Mesendoderm (in vitro differentiated cells): ENCODE results near the gene MIA2.
"Not testable (repeated sequence)": the region's sequence is repeated elsewhere in the genome, so short reads cannot be mapped to it uniquely, and the experiment has no call there.

Experiments used
- DNase-seq: peaks from one replicate; pipeline ENCODE4 v3.0.0; 2013
- H2AK5ac ChIP-seq: 2 replicates; pipeline ENCODE4 v1.6.1; 2013; ENCODE audit warnings: low read length, inconsistent platforms
- H2BK120ac ChIP-seq: 2 replicates; pipeline ENCODE4 v1.6.1; 2013; ENCODE audit warnings: low read depth, mild to moderate bottlenecking, low read length, moderate library complexity, mixed read lengths
- H2BK15ac ChIP-seq: replicated peaks from 2 replicates; pipeline ENCODE4 v1.6.1; 2013; ENCODE audit warnings: low read depth, mild to moderate bottlenecking, moderate library complexity
- H2BK5ac ChIP-seq: 2 replicates; pipeline ENCODE4 v1.6.1; 2013; ENCODE audit warnings: low read length, inconsistent platforms
- H3K18ac ChIP-seq: 2 replicates; pipeline ENCODE4 v1.6.1; 2013; ENCODE audit warnings: mild to moderate bottlenecking, low read length, mixed read lengths
- H3K23ac ChIP-seq: one replicate; pipeline ENCODE4 v1.6.1; 2013; ENCODE audit warnings: low read length
- H3K27ac ChIP-seq: 2 replicates; pipeline ENCODE4 v1.5.1; 2013; ENCODE audit warnings: low read depth, mild to moderate bottlenecking, inconsistent platforms, low read length, moderate library complexity
- H3K27me3 ChIP-seq: 2 replicates; pipeline ENCODE4 v1.6.1; 2013; ENCODE audit warnings: low read length, control low read depth, mild to moderate bottlenecking, inconsistent platforms; ENCODE audit not compliant: insufficient read depth, poor library complexity
- H3K36me3 ChIP-seq: 2 replicates; pipeline ENCODE4 v1.6.1; 2013; ENCODE audit warnings: low read length, inconsistent platforms; ENCODE audit not compliant: control insufficient read depth, insufficient read depth
- H3K4ac ChIP-seq: one replicate; pipeline ENCODE4 v1.6.1; 2013; ENCODE audit warnings: low read depth, mild to moderate bottlenecking, low read length, moderate library complexity
- H3K4me1 ChIP-seq: 2 replicates; pipeline ENCODE4 v1.6.1; 2013; ENCODE audit warnings: low read depth, low read length, inconsistent platforms; ENCODE audit not compliant: control insufficient read depth
- H3K4me2 ChIP-seq: 2 replicates; pipeline ENCODE4 v1.6.1; 2013; ENCODE audit warnings: low read length
- H3K4me3 ChIP-seq: 2 replicates; pipeline ENCODE4 v1.5.1; 2013; ENCODE audit warnings: mild to moderate bottlenecking, low read length
- H3K56ac ChIP-seq: one replicate; pipeline ENCODE4 v1.6.1; 2013; ENCODE audit warnings: low read length
- H3K79me1 ChIP-seq: 2 replicates; pipeline ENCODE4 v1.6.1; 2013; ENCODE audit warnings: low read length, inconsistent platforms
- H3K79me2 ChIP-seq: 2 replicates; pipeline ENCODE4 v1.6.1; 2013; ENCODE audit warnings: mild to moderate bottlenecking, low read length; ENCODE audit not compliant: control insufficient read depth, insufficient read depth
- H3K9ac ChIP-seq: 2 replicates; pipeline ENCODE4 v1.6.1; 2013; ENCODE audit warnings: low read length, inconsistent platforms
- H4K5ac ChIP-seq: one replicate; pipeline ENCODE4 v1.6.1; 2013; ENCODE audit warnings: low read length
- H4K8ac ChIP-seq: one replicate; pipeline ENCODE4 v1.6.1; 2013; ENCODE audit warnings: low read depth, mild to moderate bottlenecking, control low read depth, low read length, moderate library complexity
- WGBS: extraction: QIAGEN DNeasy Blood & Tissue Kit; methylation state at CpG from one replicate; pipeline ENCODE4 v1.1.7; 2013; ENCODE audit warnings: low lambda C conversion rate, missing lambda C conversion rate; ENCODE audit not compliant: insufficient coverage; ENCODE audit errors: extremely low coverage; 5-methylcytosine and 5-hydroxymethylcytosine counted together

Gene MIA2

GRCh38 chr14:39276579-39277114 is 42.9 kb downstream of the MIA2 start:
- H2BK120ac ChIP-seq = no peak overlapping the region
- H3K4me2 ChIP-seq = no peak overlapping the region
- H2AK5ac ChIP-seq = no peak overlapping the region
- WGBS = no CpG with 5 or more reads among the region's 2 CpGs
- H3K79me1 ChIP-seq = peaks cover 6% of the 10 kb centered on the region
- no peak overlapping the region for H3K27ac ChIP-seq
- H2BK5ac ChIP-seq = no peak overlapping the region
- DNase-seq = no peak
- H3K4me1 ChIP-seq = no peaks in the 10 kb centered on the region
- peaks cover 8% of the 10 kb centered on the region for H3K79me2 ChIP-seq
- peaks cover 1% of the 10 kb centered on the region for H3K36me3 ChIP-seq
- no peak overlapping the region for H3K23ac ChIP-seq
- H3K4me3 ChIP-seq = no peak overlapping the region
- H3K4ac ChIP-seq = no peak overlapping the region
- H3K56ac ChIP-seq = no peak overlapping the region
- no peak overlapping the region for H3K18ac ChIP-seq
- no peaks in the 10 kb centered on the region for H3K27me3 ChIP-seq
- H4K5ac ChIP-seq = no peak overlapping the region
- H2BK15ac ChIP-seq = no peak overlapping the region
- no peak overlapping the region for H3K9ac ChIP-seq
- H4K8ac ChIP-seq = no peak overlapping the region

GRCh38 chr14:39279515-39279914 is 45.8 kb downstream of the MIA2 start:
- no peak overlapping the region for H3K4me2 ChIP-seq
- no peak overlapping the region for H2AK5ac ChIP-seq
- H2BK15ac ChIP-seq = no peak overlapping the region
- no peak overlapping the region for H3K4ac ChIP-seq
- no peaks in the 10 kb centered on the region for H3K27me3 ChIP-seq
- H3K4me3 ChIP-seq = no peak overlapping the region
- H3K36me3 ChIP-seq = peaks cover 1% of the 10 kb centered on the region
- no CpG with 5 or more reads among the region's 3 CpGs for WGBS
- no peak overlapping the region for H4K8ac ChIP-seq
- H3K27ac ChIP-seq = no peak overlapping the region
- H4K5ac ChIP-seq = no peak overlapping the region
- no peak overlapping the region for H3K56ac ChIP-seq
- no peak overlapping the region for H2BK5ac ChIP-seq
- no peak overlapping the region for H3K18ac ChIP-seq
- no peak overlapping the region for H3K23ac ChIP-seq
- H3K9ac ChIP-seq = no peak overlapping the region
- H2BK120ac ChIP-seq = no peak overlapping the region
- H3K79me2 ChIP-seq = no peaks in the 10 kb centered on the region
- H3K79me1 ChIP-seq = peaks cover 1% of the 10 kb centered on the region
- no peak for DNase-seq
- H3K4me1 ChIP-seq = no peaks in the 10 kb centered on the region

GRCh38 chr14:39280678-39281077 is 47.0 kb downstream of the MIA2 start:
- not testable (repeated sequence) for H3K4ac ChIP-seq, H3K36me3 ChIP-seq, H3K79me1 ChIP-seq, H3K56ac ChIP-seq, H2BK120ac ChIP-seq, H3K4me1 ChIP-seq, H4K5ac ChIP-seq, H3K27ac ChIP-seq, H4K8ac ChIP-seq, H3K9ac ChIP-seq, H2BK15ac ChIP-seq, H3K23ac ChIP-seq, H3K79me2 ChIP-seq, DNase-seq, H3K4me3 ChIP-seq, H3K18ac ChIP-seq, H3K4me2 ChIP-seq, H2BK5ac ChIP-seq, H2AK5ac ChIP-seq, H3K27me3 ChIP-seq
- no CpG with 5 or more reads among the region's 3 CpGs for WGBS

- no peak overlapping the region for H3K56ac ChIP-seq
- no peak for DNase-seq
- H3K4me2 ChIP-seq = no peak overlapping the region
- H3K79me2 ChIP-seq = no peaks in the 10 kb centered on the region
- H2BK5ac ChIP-seq = no peak overlapping the region
- no peak overlapping the region for H3K4me3 ChIP-seq
- WGBS = no CpG with 5 or more reads among the region's 1 CpG
- H2AK5ac ChIP-seq = no peak overlapping the region
- no peak overlapping the region for H3K4ac ChIP-seq
- H4K5ac ChIP-seq = no peak overlapping the region
- no peak overlapping the region for H3K9ac ChIP-seq
- H3K79me1 ChIP-seq = no peaks in the 10 kb centered on the region
- no peak overlapping the region for H3K23ac ChIP-seq
- no peaks in the 10 kb centered on the region for H3K27me3 ChIP-seq
- no peak overlapping the region for H2BK15ac ChIP-seq
- no peaks in the 10 kb centered on the region for H3K4me1 ChIP-seq
- no peak overlapping the region for H4K8ac ChIP-seq
- H2BK120ac ChIP-seq = no peak overlapping the region
- no peak overlapping the region for H3K27ac ChIP-seq
- H3K36me3 ChIP-seq = no peaks in the 10 kb centered on the region
- H3K18ac ChIP-seq = no peak overlapping the region
Observed at GRCh38 chr14:39289523-39289922, 55.8 kb downstream of the MIA2 start.

- Histone ChIP-seq H3K4me2 (no peak overlapping the region), H3K36me3 (peaks cover 2% of the 10 kb centered on the region), H3K27ac (no peak overlapping the region), H3K79me1 (no peaks in the 10 kb centered on the region), H3K56ac (no peak overlapping the region), H2BK120ac (no peak overlapping the region), H3K4ac (no peak overlapping the region), H2AK5ac (no peak overlapping the region), H4K8ac (no peak overlapping the region), H2BK15ac (no peak overlapping the region), H3K4me3 (no peak overlapping the region), H2BK5ac (no peak overlapping the region), H3K27me3 (no peaks in the 10 kb centered on the region), H3K18ac (no peak overlapping the region), H3K4me1 (no peaks in the 10 kb centered on the region), H4K5ac (no peak overlapping the region), H3K79me2 (no peaks in the 10 kb centered on the region), H3K23ac (no peak overlapping the region), H3K9ac (no peak overlapping the region)
- DNase-seq = no peak
- WGBS = no CpG with 5 or more reads among the region's 4 CpGs
Observed at GRCh38 chr14:39291701-39292100, 58.0 kb downstream of the MIA2 start.

GRCh38 chr14:39293629-39294028 is 59.9 kb downstream of the MIA2 start:
- H3K27ac ChIP-seq = no peak overlapping the region
- no peak for DNase-seq
- H3K18ac ChIP-seq = no peak overlapping the region
- no peak overlapping the region for H3K4me2 ChIP-seq
- peaks cover 2% of the 10 kb centered on the region for H3K36me3 ChIP-seq
- H2BK5ac ChIP-seq = no peak overlapping the region
- no peak overlapping the region for H4K5ac ChIP-seq
- no peak overlapping the region for H2AK5ac ChIP-seq
- no peaks in the 10 kb centered on the region for H3K4me1 ChIP-seq
- no peaks in the 10 kb centered on the region for H3K27me3 ChIP-seq
- no peaks in the 10 kb centered on the region for H3K79me2 ChIP-seq
- H3K4ac ChIP-seq = no peak overlapping the region
- no peak overlapping the region for H2BK15ac ChIP-seq
- H3K4me3 ChIP-seq = no peak overlapping the region
- no CpG with 5 or more reads among the region's 2 CpGs for WGBS
- H4K8ac ChIP-seq = no peak overlapping the region
- no peak overlapping the region for H3K56ac ChIP-seq
- no peak overlapping the region for H3K23ac ChIP-seq
- H2BK120ac ChIP-seq = no peak overlapping the region
- H3K79me1 ChIP-seq = no peaks in the 10 kb centered on the region
- H3K9ac ChIP-seq = no peak overlapping the region
